ENCODE measurements around the gene PDE8B. TPM values are rescaled to one million over a fixed set of nuclear protein-coding genes. Genes with fewer than 3 reads are reported as not detected.

PDE8B gene
- total RNA-seq, 1 donor from 2014 or later: 0.62 TPM

GRCh38 chr5:77222722-77223121, 12.2 kb downstream of the PDE8B start:
- intact Hi-C loops (cut with DNase I): no loop called here
- DNase-seq (no peak), ATAC-seq (ENCODE audit: poor library complexity) (no peak)

- intact Hi-C loops (cut with DNase I): no loop called here
- ATAC-seq (ENCODE audit: poor library complexity) (no peak), DNase-seq (no peak)
Measured at GRCh38 chr5:77223653-77224052, 13.2 kb downstream of the PDE8B start.

- intact Hi-C loops (cut with DNase I): no loop called here
- DNase-seq (no peak), ATAC-seq (ENCODE audit: poor library complexity) (no peak)
Measured at GRCh38 chr5:77224672-77225355, 14.3 kb downstream of the PDE8B start.

- DNase-seq: no peak
Measured at GRCh38 chr5:77225531-77225930, 15.1 kb downstream of the PDE8B start.

GRCh38 chr5:77229887-77230286, 19.4 kb downstream of the PDE8B start:
- ATAC-seq (ENCODE audit: poor library complexity): no peak
- DNase-seq: no peak
- intact Hi-C loops (cut with DNase I): no loop called here

More at GRCh38 chr5:77225531-77225930, 15.1 kb downstream of the PDE8B start:
- ATAC-seq (ENCODE audit: poor library complexity): no peak
- intact Hi-C loops (cut with DNase I): no loop called here

- intact Hi-C loops (cut with DNase I): no loop called here
Measured at GRCh38 chr5:77230727-77231470, 20.4 kb downstream of the PDE8B start.

GRCh38 chr5:77231471-77232138, 21.1 kb downstream of the PDE8B start:
- intact Hi-C loops (cut with DNase I): no loop called here
- ATAC-seq (ENCODE audit: poor library complexity) (no peak), DNase-seq (no peak)

More at GRCh38 chr5:77230727-77231470, 20.4 kb downstream of the PDE8B start:
- ATAC-seq (ENCODE audit: poor library complexity) (no peak), DNase-seq (no peak)

- ATAC-seq (ENCODE audit: poor library complexity): peak; percentile 38
Measured at GRCh38 chr5:77232574-77233358, 22.3 kb downstream of the PDE8B start.

GRCh38 chr5:77235846-77236721, 25.6 kb downstream of the PDE8B start:
- intact Hi-C loops (cut with DNase I): no loop called here
- DNase-seq: no peak
- ATAC-seq (ENCODE audit: poor library complexity): no peak

More at GRCh38 chr5:77232574-77233358, 22.3 kb downstream of the PDE8B start:
- intact Hi-C loops (cut with DNase I): no loop called here
- no peak for DNase-seq

- intact Hi-C loops (cut with DNase I): no loop called here
- ATAC-seq (ENCODE audit: poor library complexity): no peak
Measured at GRCh38 chr5:77239126-77239741, 28.8 kb downstream of the PDE8B start.

GRCh38 chr5:77241444-77241843, 31.0 kb downstream of the PDE8B start:
- intact Hi-C loops (cut with DNase I): no loop called here
- no peak for ATAC-seq (ENCODE audit: poor library complexity)
- no peak for DNase-seq

More at GRCh38 chr5:77239126-77239741, 28.8 kb downstream of the PDE8B start:
- DNase-seq: no peak

GRCh38 chr5:77249475-77249874, 39.0 kb downstream of the PDE8B start:
- DNase-seq (no peak), ATAC-seq (ENCODE audit: poor library complexity) (no peak)
- intact Hi-C loops (cut with DNase I): no loop called here

GRCh38 chr5:77250021-77250420, 39.5 kb downstream of the PDE8B start:
- DNase-seq (no peak), ATAC-seq (ENCODE audit: poor library complexity) (no peak)
- intact Hi-C loops (cut with DNase I): no loop called here

- DNase-seq: no peak
- intact Hi-C loops (cut with DNase I): no loop called here
- ATAC-seq (ENCODE audit: poor library complexity): no peak
Measured at GRCh38 chr5:77251921-77252320, 41.4 kb downstream of the PDE8B start.

GRCh38 chr5:77255617-77256016, 45.1 kb downstream of the PDE8B start:
- DNase-seq (no peak), ATAC-seq (ENCODE audit: poor library complexity) (no peak)
- intact Hi-C loops (cut with DNase I): no loop called here

GRCh38 chr5:77256406-77256805, 45.9 kb downstream of the PDE8B start:
- intact Hi-C loops (cut with DNase I): no loop called here
- DNase-seq (no peak), ATAC-seq (ENCODE audit: poor library complexity) (no peak)

GRCh38 chr5:77258652-77259051, 48.2 kb downstream of the PDE8B start:
- no peak for ATAC-seq (ENCODE audit: poor library complexity)
- no peak for DNase-seq
- intact Hi-C loops (cut with DNase I): no loop called here

- DNase-seq: no peak
- no peak for ATAC-seq (ENCODE audit: poor library complexity)
- intact Hi-C loops (cut with DNase I): no loop called here
Measured at GRCh38 chr5:77259476-77259875, 49.0 kb downstream of the PDE8B start.
